DOHH2 (cell line): ENCODE measurements around the gene RTF2.

ENCODE experiments used
- H3F3A ChIP-seq: fragments of 200-600 bp; sonication (generic), shearing (Covaris generic); 2 replicates; pipeline ENCODE4 v1.6.0; 2016; ENCODE audit warnings: antibody characterized with exemption, mild to moderate bottlenecking; ENCODE audit not compliant: control insufficient read depth, insufficient read depth
- H3K27ac ChIP-seq: fragments of 200-600 bp; sonication (generic); 2 replicates; pipeline ENCODE4 v1.5.1; 2014; ENCODE audit warnings: low read depth, mild to moderate bottlenecking, low read length, moderate library complexity
- H3K27me3 ChIP-seq: fragments of 200-600 bp; sonication (generic); 2 replicates; pipeline ENCODE4 v1.6.1; 2014; ENCODE audit warnings: mild to moderate bottlenecking, low read length, mixed read lengths; ENCODE audit not compliant: control insufficient read depth
- H3K36me3 ChIP-seq: fragments of 200-600 bp; sonication (generic); 2 replicates; pipeline ENCODE4 v1.6.1; 2014; ENCODE audit warnings: mild to moderate bottlenecking, low read length, moderate library complexity, mixed read lengths; ENCODE audit not compliant: control insufficient read depth
- H3K4me1 ChIP-seq: fragments of 200-600 bp; sonication (generic); 2 replicates; pipeline ENCODE4 v1.6.1; 2014; ENCODE audit warnings: mild to moderate bottlenecking, low read length, mixed read lengths; ENCODE audit not compliant: control insufficient read depth
- H3K4me2 ChIP-seq: fragments of 200-600 bp; sonication (generic); 2 replicates; pipeline ENCODE4 v1.6.0; 2014; ENCODE audit warnings: mild to moderate bottlenecking, low read length, moderate library complexity
- H3K4me3 ChIP-seq: fragments of 200-600 bp; sonication (generic); 2 replicates; pipeline ENCODE4 v1.5.1; 2014; ENCODE audit warnings: mild to moderate bottlenecking, low read length, mixed read lengths
- H3K79me2 ChIP-seq: fragments of 200-600 bp; sonication (generic); 2 replicates; pipeline ENCODE4 v1.6.1; 2014; ENCODE audit warnings: mild to moderate bottlenecking, low read length, mixed read lengths; ENCODE audit not compliant: control insufficient read depth
- H3K9me2 ChIP-seq: fragments of 200-600 bp; sonication (generic); replicated peaks from 2 replicates; pipeline ENCODE4 v1.6.1; 2014; ENCODE audit warnings: mild to moderate bottlenecking, low read length, mixed read lengths; ENCODE audit not compliant: control insufficient read depth
- H3K9me3 ChIP-seq: fragments of 200-600 bp; sonication (generic); 2 replicates; pipeline ENCODE4 v1.6.1; 2014; ENCODE audit warnings: antibody characterized with exemption, low read length, mixed read lengths; ENCODE audit not compliant: control insufficient read depth, insufficient read depth
- H4K20me1 ChIP-seq: fragments of 200-600 bp; sonication (generic); 2 replicates; pipeline ENCODE4 v1.6.0; 2014; ENCODE audit warnings: low read depth, mild to moderate bottlenecking, antibody characterized with exemption, low read length, moderate library complexity; ENCODE audit not compliant: control insufficient read depth, insufficient read depth
- CTCF ChIP-seq: fragments of 200-600 bp; sonication (generic); IDR thresholded peaks from one replicate; pipeline ENCODE4 v1.5.1; 2014; ENCODE audit warnings: antibody characterized with exemption, mild to moderate bottlenecking, low read depth, low read length; ENCODE audit not compliant: poor library complexity, severe bottlenecking
- EZH2phosphoT487 ChIP-seq: fragments of 200-600 bp; sonication (generic); IDR thresholded peaks from 2 replicates; pipeline ENCODE4 v1.6.1; 2017; ENCODE audit warnings: borderline replicate concordance, mild to moderate bottlenecking, antibody characterized with exemption, low read length, moderate library complexity, mixed read lengths

Gene RTF2

GRCh38 chr20:56516631-56517030 is 48.2 kb downstream of the RTF2 start:
- Histone ChIP-seq H3K9me2 (no peaks in the 10 kb centered on the region), H3K27ac (no peak overlapping the region), H3K36me3 (peaks cover 44% of the 10 kb centered on the region), H3K4me3 (no peak overlapping the region), H4K20me1 (no peaks in the 10 kb centered on the region), H3F3A (no peaks in the 10 kb centered on the region), H3K79me2 (no peaks in the 10 kb centered on the region), H3K27me3 (no peaks in the 10 kb centered on the region), H3K4me2 (no peak overlapping the region), H3K9me3 (peaks cover 9% of the 10 kb centered on the region; the same call in 1 of the 2 replicates), H3K4me1 (no peaks in the 10 kb centered on the region)
- no peak for TF ChIP-seq CTCF
- no peak for TF ChIP-seq EZH2phosphoT487

- peaks cover 9% of the 10 kb centered on the region; the same call in 1 of the 2 replicates for H3K9me3 ChIP-seq
- peaks cover 44% of the 10 kb centered on the region for H3K36me3 ChIP-seq
- H3K4me3 ChIP-seq: no peak overlapping the region
Observed at GRCh38 chr20:56517211-56517610, 48.8 kb downstream of the RTF2 start.

DNA sequence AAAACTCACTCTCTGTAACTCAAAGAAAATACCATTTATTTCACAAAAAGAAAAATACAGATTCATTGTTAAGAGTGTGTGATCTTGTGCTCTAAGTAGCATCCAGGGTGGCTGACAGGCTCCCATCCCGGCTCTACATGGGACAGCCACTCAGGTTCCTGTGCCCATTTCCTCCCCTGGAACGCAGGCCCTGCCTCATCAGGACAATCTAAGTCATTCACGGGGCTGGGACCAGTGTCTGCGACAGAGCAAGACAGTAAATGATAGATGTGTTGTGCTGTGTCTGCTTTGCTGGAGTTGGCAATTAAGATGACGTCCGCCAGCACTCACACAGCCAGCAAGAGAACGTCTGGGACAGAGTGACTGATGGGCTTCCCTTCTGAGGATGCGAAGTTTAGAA is 49.2 kb downstream of the RTF2 start:
- H3K4me3 ChIP-seq: no peak overlapping the region
- H3F3A ChIP-seq: no peaks in the 10 kb centered on the region
- no peak overlapping the region for H3K27ac ChIP-seq
- H3K4me1 ChIP-seq: no peaks in the 10 kb centered on the region
- H3K36me3 ChIP-seq: peaks cover 44% of the 10 kb centered on the region
- peaks cover 9% of the 10 kb centered on the region; the same call in 1 of the 2 replicates for H3K9me3 ChIP-seq
- no peaks in the 10 kb centered on the region for H3K27me3 ChIP-seq
- no peaks in the 10 kb centered on the region for H4K20me1 ChIP-seq
- no peak overlapping the region for H3K4me2 ChIP-seq
- no peaks in the 10 kb centered on the region for H3K9me2 ChIP-seq
- TF ChIP-seq EZH2phosphoT487 (no peak), CTCF (no peak)
- no peaks in the 10 kb centered on the region for H3K79me2 ChIP-seq

More at GRCh38 chr20:56517211-56517610, 48.8 kb downstream of the RTF2 start:
- Histone ChIP-seq H3K27me3 (no peaks in the 10 kb centered on the region), H3K4me2 (no peak overlapping the region), H3K79me2 (no peaks in the 10 kb centered on the region), H3K27ac (no peak overlapping the region), H3K4me1 (no peaks in the 10 kb centered on the region), H3K9me2 (no peaks in the 10 kb centered on the region), H4K20me1 (no peaks in the 10 kb centered on the region), H3F3A (no peaks in the 10 kb centered on the region)
- TF ChIP-seq CTCF (no peak), EZH2phosphoT487 (no peak)

DNA sequence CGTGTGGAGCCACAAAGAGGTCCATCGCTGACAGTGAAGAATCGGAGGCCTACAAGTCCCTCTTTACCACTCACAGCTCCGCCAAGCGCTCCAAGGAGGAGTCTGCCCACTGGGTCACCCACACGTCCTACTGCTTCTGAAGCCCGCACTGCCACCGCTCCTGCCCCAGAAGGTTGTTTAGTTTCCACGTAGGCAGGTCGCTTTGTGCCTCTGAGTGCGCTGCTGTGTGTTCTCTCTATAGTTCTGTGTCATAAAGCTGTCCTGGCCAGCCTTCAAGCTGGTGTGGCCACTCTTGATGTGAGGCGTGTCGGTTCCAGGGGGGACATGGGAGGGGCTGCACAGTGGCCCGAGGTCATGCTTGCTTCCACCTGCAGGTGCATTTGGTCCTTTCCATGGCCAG is 49.7 kb downstream of the RTF2 start:
- Histone ChIP-seq H3K9me3 (peaks cover 9% of the 10 kb centered on the region; the same call in 1 of the 2 replicates), H3K4me1 (no peaks in the 10 kb centered on the region), H3K4me2 (no peak overlapping the region), H3K27ac (no peak overlapping the region), H3K4me3 (no peak overlapping the region), H3K9me2 (no peaks in the 10 kb centered on the region), H3K27me3 (no peaks in the 10 kb centered on the region), H3K79me2 (no peaks in the 10 kb centered on the region), H3F3A (no peaks in the 10 kb centered on the region), H4K20me1 (no peaks in the 10 kb centered on the region), H3K36me3 (peaks cover 42% of the 10 kb centered on the region)
- TF ChIP-seq CTCF: no peak
- no peak for TF ChIP-seq EZH2phosphoT487
